ENCODE results near the gene SP9.

SP9 gene

GRCh38 chr2:174334781-174335251 lies at the start of gene SP9:
Gene SP9 (plus strand): TSS chr2:174334954. CDS start chr2:174335093, 139 bp downstream.
- peaks cover 100% of the 10 kb centered on the region for H3K27me3 ChIP-seq
- H3K9ac ChIP-seq = no peak within 1 kb of the TSS
- peaks cover 18% of the 10 kb centered on the region for H3K4me1 ChIP-seq
- H3K9me3 ChIP-seq = peaks cover 7% of the 10 kb centered on the region; the same call in 1 of the 2 replicates
- peaks cover 99% of the 10 kb centered on the region for H4K20me1 ChIP-seq
- no peak for TF ChIP-seq Cebpa-rat (IDR thresholded peaks at IDR 0.05)
- no peak within 1 kb of the TSS for H3K4me3 ChIP-seq
- no peak within 1 kb of the TSS for H3K27ac ChIP-seq
- no peak within 1 kb of the TSS for H3K4me2 ChIP-seq
- H3K36me3 ChIP-seq = no peaks in the 10 kb centered on the region

DNA sequence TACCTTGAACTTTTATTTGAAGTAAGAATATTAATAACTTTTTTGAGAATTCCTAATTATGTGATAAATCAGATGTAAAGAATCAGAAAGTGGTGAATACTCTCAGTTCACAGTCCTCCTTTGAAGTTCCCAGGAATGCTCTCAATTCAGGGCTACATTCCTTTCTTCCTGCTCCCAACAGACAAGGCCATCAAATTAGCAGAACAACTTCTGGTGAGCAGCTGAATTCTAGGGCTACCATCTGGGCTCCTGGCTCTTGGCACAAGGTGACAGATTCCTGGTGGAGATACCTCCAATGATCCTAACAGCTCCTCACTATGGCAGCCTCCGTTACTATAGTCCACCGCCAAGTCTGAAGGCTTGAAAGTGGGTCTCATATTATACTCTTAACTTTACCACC lies 48.6 kb upstream of the SP9 start:
- H3K27me3 ChIP-seq = no peaks in the 10 kb centered on the region
- H3K27ac ChIP-seq = no peak overlapping the region
- no peak for TF ChIP-seq Cebpa-rat (IDR thresholded peaks at IDR 0.05)
- H3K4me1 ChIP-seq = no peaks in the 10 kb centered on the region
- no peak overlapping the region for H3K9ac ChIP-seq
- no peaks in the 10 kb centered on the region for H4K20me1 ChIP-seq
- no peaks in the 10 kb centered on the region for H3K9me3 ChIP-seq
- no peak overlapping the region for H3K4me3 ChIP-seq
- no peak overlapping the region for H3K4me2 ChIP-seq
- H3K36me3 ChIP-seq = no peaks in the 10 kb centered on the region

DNA sequence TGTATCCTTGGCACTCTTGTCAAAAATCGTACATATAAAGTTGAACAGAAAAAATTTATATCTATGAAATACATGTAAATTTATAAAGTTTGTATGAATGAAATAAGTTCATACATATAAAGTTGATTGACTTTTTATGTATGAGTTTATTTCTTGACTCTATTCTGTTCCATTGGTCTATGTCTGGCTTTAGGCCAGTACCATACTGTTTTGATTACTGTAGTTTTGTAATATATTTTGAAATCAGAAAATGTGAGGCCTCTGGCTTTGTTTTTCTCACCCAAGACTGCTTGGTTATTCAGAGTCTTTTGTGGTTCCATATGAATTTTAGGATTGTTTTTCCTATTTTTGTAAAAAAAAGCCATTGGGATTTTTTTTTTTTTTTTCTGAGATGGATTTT lies 41.8 kb upstream of the SP9 start:
- no peak overlapping the region for H3K4me3 ChIP-seq
- H3K4me1 ChIP-seq = no peaks in the 10 kb centered on the region
- H3K27me3 ChIP-seq = no peaks in the 10 kb centered on the region
- H3K36me3 ChIP-seq = no peaks in the 10 kb centered on the region
- H3K9me3 ChIP-seq = peaks cover 14% of the 10 kb centered on the region; the same call in 1 of the 2 replicates
- no peak overlapping the region for H3K9ac ChIP-seq
- no peak overlapping the region for H3K4me2 ChIP-seq
- no peaks in the 10 kb centered on the region for H4K20me1 ChIP-seq
- no peak for TF ChIP-seq Cebpa-rat (IDR thresholded peaks at IDR 0.05)
- no peak overlapping the region for H3K27ac ChIP-seq

DNA sequence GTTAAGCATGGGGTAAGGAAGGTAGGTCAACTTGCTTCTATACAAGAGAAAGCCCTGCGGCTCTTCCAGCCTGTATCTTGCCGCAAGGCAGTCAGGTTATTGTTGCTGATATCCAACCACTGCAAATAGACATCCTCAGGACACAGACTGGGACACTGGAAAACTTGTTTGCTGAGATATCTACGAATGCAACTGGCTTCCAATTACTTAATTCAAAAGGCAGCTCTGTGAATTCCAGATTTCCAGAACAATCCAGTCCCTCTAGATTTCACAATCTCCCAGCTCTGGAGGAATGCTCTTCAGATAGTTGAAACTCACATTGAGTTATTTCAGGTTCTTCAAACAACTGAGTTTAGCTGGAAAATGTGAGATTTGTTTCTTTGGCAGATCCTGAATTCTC lies 34.6 kb upstream of the SP9 start:
- Histone ChIP-seq H3K36me3 (no peaks in the 10 kb centered on the region), H3K27me3 (no peaks in the 10 kb centered on the region), H3K27ac (no peak overlapping the region)

GRCh38 chr2:174312581-174313234 lies 22.0 kb upstream of the SP9 start:
- no peak for TF ChIP-seq Cebpa-rat (IDR thresholded peaks at IDR 0.05)
- Histone ChIP-seq H3K36me3 (no peaks in the 10 kb centered on the region), H3K27ac (no peak overlapping the region), H3K4me1 (no peaks in the 10 kb centered on the region), H3K9me3 (no peaks in the 10 kb centered on the region), H3K9ac (no peak overlapping the region), H3K27me3 (no peaks in the 10 kb centered on the region), H4K20me1 (no peaks in the 10 kb centered on the region), H3K4me3 (no peak overlapping the region), H3K4me2 (no peak overlapping the region)

More for the DNA sequence above, 34.6 kb upstream of the SP9 start:
- no peak for TF ChIP-seq Cebpa-rat (IDR thresholded peaks at IDR 0.05)
- Histone ChIP-seq H3K9me3 (no peaks in the 10 kb centered on the region), H3K4me2 (no peak overlapping the region), H3K4me3 (no peak overlapping the region), H3K9ac (no peak overlapping the region), H3K4me1 (no peaks in the 10 kb centered on the region), H4K20me1 (no peaks in the 10 kb centered on the region)

- H3K9me3 ChIP-seq = peaks cover 19% of the 10 kb centered on the region
- H3K4me2 ChIP-seq = no peak overlapping the region
- no peaks in the 10 kb centered on the region for H3K36me3 ChIP-seq
- H4K20me1 ChIP-seq = peaks cover 24% of the 10 kb centered on the region
- TF ChIP-seq Cebpa-rat (IDR thresholded peaks at IDR 0.05) = no peak
- H3K4me3 ChIP-seq = no peak overlapping the region
- H3K9ac ChIP-seq = no peak overlapping the region
- no peak overlapping the region for H3K27ac ChIP-seq
- peaks cover 40% of the 10 kb centered on the region for H3K27me3 ChIP-seq
- peaks cover 9% of the 10 kb centered on the region for H3K4me1 ChIP-seq
Measured at GRCh38 chr2:174322149-174322548, 12.6 kb upstream of the SP9 start.

- no peak overlapping the region for H3K4me2 ChIP-seq
- peaks cover 10% of the 10 kb centered on the region for H3K4me1 ChIP-seq
- no peaks in the 10 kb centered on the region for H3K36me3 ChIP-seq
- H4K20me1 ChIP-seq = peaks cover 30% of the 10 kb centered on the region
- H3K27me3 ChIP-seq = peaks cover 46% of the 10 kb centered on the region
- no peak overlapping the region for H3K4me3 ChIP-seq
- peaks cover 25% of the 10 kb centered on the region for H3K9me3 ChIP-seq
- no peak for TF ChIP-seq Cebpa-rat (IDR thresholded peaks at IDR 0.05)
- no peak overlapping the region for H3K27ac ChIP-seq
- H3K9ac ChIP-seq = no peak overlapping the region
Measured at GRCh38 chr2:174322746-174323145, 12.0 kb upstream of the SP9 start.

- no peak overlapping the region for H3K9ac ChIP-seq
- H3K4me1 ChIP-seq = peaks cover 10% of the 10 kb centered on the region
- no peaks in the 10 kb centered on the region for H3K36me3 ChIP-seq
- no peak overlapping the region for H3K27ac ChIP-seq
- H3K9me3 ChIP-seq = peaks cover 29% of the 10 kb centered on the region
- TF ChIP-seq Cebpa-rat (IDR thresholded peaks at IDR 0.05) = no peak
- no peak overlapping the region for H3K4me3 ChIP-seq
- no peak overlapping the region for H3K4me2 ChIP-seq
- peaks cover 64% of the 10 kb centered on the region for H3K27me3 ChIP-seq
- peaks cover 44% of the 10 kb centered on the region for H4K20me1 ChIP-seq
Measured at GRCh38 chr2:174324530-174324929, 10.2 kb upstream of the SP9 start.

- H3K4me1 ChIP-seq = peaks cover 10% of the 10 kb centered on the region
- H4K20me1 ChIP-seq = peaks cover 54% of the 10 kb centered on the region
- no peaks in the 10 kb centered on the region for H3K36me3 ChIP-seq
- H3K4me3 ChIP-seq = no peak overlapping the region; the same call in 1 of the 2 replicates
- no peak for TF ChIP-seq Cebpa-rat (IDR thresholded peaks at IDR 0.05)
- peaks cover 74% of the 10 kb centered on the region for H3K27me3 ChIP-seq
- no peak overlapping the region for H3K27ac ChIP-seq
- H3K9ac ChIP-seq = no peak overlapping the region
- peaks cover 29% of the 10 kb centered on the region for H3K9me3 ChIP-seq
- peak overlapping the region; percentile 65 for H3K4me2 ChIP-seq
Measured at GRCh38 chr2:174325373-174326160, 9.2 kb upstream of the SP9 start.

Data from BLaER1 (cell line).